Kidney (tissue), 22 donors: Measurements from ENCODE around the gene RGL1. TPM values are rescaled to one million over a fixed set of nuclear protein-coding genes. Genes with fewer than 3 reads are reported as not detected.

Experiments used
- DNase-seq, 5 donors: peaks; one replicate each; pipeline ENCODE4 v3.0.0-alpha.2; 2013 to 2020
- FAIRE-seq: peaks from 2 replicates; lab custom pipeline; 2012; peaks lifted over from hg19 to GRCh38; lab: Jason Lieb, UNC
- H3K27ac ChIP-seq, 2 donors: one replicate each; pipeline ENCODE4 v1.7.0; 2013; ENCODE audit warnings: low read depth in 2 of 2, low read length in 2 of 2, inconsistent platforms in 1 of 2
- H3K27me3 ChIP-seq: one replicate; pipeline ENCODE4 v1.7.1; 2013; ENCODE audit warnings: low read length, inconsistent platforms; ENCODE audit not compliant: control insufficient read depth, insufficient read depth
- H3K36me3 ChIP-seq, 3 donors: one replicate each; pipeline versions ENCODE4 v1.7.0 to v1.7.1; 2013; ENCODE audit warnings: low read length in 3 of 3, control low read depth in 1 of 3, inconsistent platforms in 1 of 3; ENCODE audit not compliant: insufficient read depth in 3 of 3, control insufficient read depth in 2 of 3
- H3K4me1 ChIP-seq, 3 donors: one replicate each; pipeline versions ENCODE4 v1.7.0 to v1.7.1; 2013; ENCODE audit warnings: low read length in 3 of 3, inconsistent platforms in 1 of 3, low read depth in 1 of 3; ENCODE audit not compliant: control insufficient read depth in 2 of 3, insufficient read depth in 2 of 3
- H3K4me3 ChIP-seq, 3 donors: one replicate each; pipeline versions ENCODE4 v1.7.0 to v1.8.1; 2013; ENCODE audit warnings: low read length in 3 of 3, control low read depth in 1 of 3, inconsistent platforms in 1 of 3
- H3K9ac ChIP-seq, 3 donors: one replicate each; pipeline versions ENCODE4 v1.7.0 to v1.7.1; 2013; ENCODE audit warnings: low read length in 3 of 3, control low read depth in 1 of 3, inconsistent platforms in 1 of 3
- H3K9me3 ChIP-seq, 3 donors: one replicate each; pipeline versions ENCODE4 v1.7.0 to v1.7.1; 2013; ENCODE audit warnings: low read length in 3 of 3, control low read depth in 1 of 3, inconsistent platforms in 1 of 3; ENCODE audit not compliant: control insufficient read depth in 2 of 3, insufficient read depth in 1 of 3
- CTCF ChIP-seq: IDR thresholded peaks from 3 replicates; pipeline ENCODE4 v1.5.1; 2012; ENCODE audit warnings: mild to moderate bottlenecking, moderate library complexity, borderline replicate concordance; ENCODE audit not compliant: insufficient read depth; ENCODE audit errors: extremely low read depth
- intact Hi-C: fragments of 100-400 bp; cut with DNase I; formaldehyde crosslinking; loops from one replicate; pipeline ENCODE4 v1.11.1; 2022
- long read RNA-seq, 10 donors: library from polyadenylated mRNA in 1 of 10; unstranded in 1 of 10; transcript quantifications; one replicate each; pipeline ENCODE4 v2.0.0 and lab custom pipeline, GENCODE V29; 2021 to 2026
- polyA plus RNA-seq: library from polyadenylated mRNA; stranded (reverse); fragments of 350-450 nt; fragmentation: Illumina TruSeq; extraction: RNeasy Lipid Tissue Mini Kit (QIAGEN cat#74804); gene quantifications from one replicate; pipeline ENCODE4 v1.2.3, GENCODE V29; 2014; ENCODE audit warnings: low read depth, low replicate concordance; ENCODE audit not compliant: insufficient read depth
- total RNA-seq: library from RNA; stranded (reverse); fragmentation: NEBNext Ultra II Directional; extraction: Animal tissue kit (Norgen Biotek cat#: 25700); gene quantifications from one replicate; pipeline ENCODE4 v1.2.1, GENCODE V29; 2021
- donor health status: control.
- donor health status: control.
- donor health status: control.
- donor health status: control.
- donor health status: control.
- donor health status: DM: yes; HTN: yes; CAD: no.
- donor health status: Normal renal cell carcinoma (clear cell type).

The RGL1 gene
- total RNA-seq (30.7 TPM), polyA plus RNA-seq (17.3 TPM)
- long read RNA-seq, donor 1, full-length matches to known transcripts, result 3 of 3 reads
- long read RNA-seq, donor 1, partial matches to known transcripts, result 0 of 3 reads
- long read RNA-seq, donor 1, other reads (novel, unspliced or antisense), result 0 of 3 reads
- long read RNA-seq, donor 2, full-length matches to known transcripts, result 3 of 3 reads
- long read RNA-seq, donor 2, partial matches to known transcripts, result 0 of 3 reads
- long read RNA-seq, donor 2, other reads (novel, unspliced or antisense), result 0 of 3 reads
- long read RNA-seq, donor 3, full-length matches to known transcripts, result 5 of 5 reads
- long read RNA-seq, donor 3, partial matches to known transcripts, result 0 of 5 reads
- long read RNA-seq, donor 3, other reads (novel, unspliced or antisense), result 0 of 5 reads
- long read RNA-seq, donor 4, full-length matches to known transcripts, result 6 of 6 reads
- long read RNA-seq, donor 4, partial matches to known transcripts, result 0 of 6 reads
- long read RNA-seq, donor 4, other reads (novel, unspliced or antisense), result 0 of 6 reads
- long read RNA-seq, donor 5, result 0 reads
- long read RNA-seq, donor 6, full-length matches to known transcripts, result 4 of 4 reads
- long read RNA-seq, donor 6, partial matches to known transcripts, result 0 of 4 reads
- long read RNA-seq, donor 6, other reads (novel, unspliced or antisense), result 0 of 4 reads
- long read RNA-seq, donor 7, full-length matches to known transcripts, result 2 of 6 reads
- long read RNA-seq, donor 7, partial matches to known transcripts, result 2 of 6 reads
- long read RNA-seq, donor 7, other reads (novel, unspliced or antisense), result 2 of 6 reads
- long read RNA-seq, donor 8, full-length matches to known transcripts, result 2 of 18 reads
- long read RNA-seq, donor 8, partial matches to known transcripts, result 16 of 18 reads
- long read RNA-seq, donor 8, other reads (novel, unspliced or antisense), result 0 of 18 reads
- long read RNA-seq, donor 9, full-length matches to known transcripts, result 1 of 1 reads
- long read RNA-seq, donor 9, partial matches to known transcripts, result 0 of 1 reads
- long read RNA-seq, donor 9, other reads (novel, unspliced or antisense), result 0 of 1 reads
- long read RNA-seq, donor 10, full-length matches to known transcripts, result 5 of 5 reads
- long read RNA-seq, donor 10, partial matches to known transcripts, result 0 of 5 reads
- long read RNA-seq, donor 10, other reads (novel, unspliced or antisense), result 0 of 5 reads

DNA sequence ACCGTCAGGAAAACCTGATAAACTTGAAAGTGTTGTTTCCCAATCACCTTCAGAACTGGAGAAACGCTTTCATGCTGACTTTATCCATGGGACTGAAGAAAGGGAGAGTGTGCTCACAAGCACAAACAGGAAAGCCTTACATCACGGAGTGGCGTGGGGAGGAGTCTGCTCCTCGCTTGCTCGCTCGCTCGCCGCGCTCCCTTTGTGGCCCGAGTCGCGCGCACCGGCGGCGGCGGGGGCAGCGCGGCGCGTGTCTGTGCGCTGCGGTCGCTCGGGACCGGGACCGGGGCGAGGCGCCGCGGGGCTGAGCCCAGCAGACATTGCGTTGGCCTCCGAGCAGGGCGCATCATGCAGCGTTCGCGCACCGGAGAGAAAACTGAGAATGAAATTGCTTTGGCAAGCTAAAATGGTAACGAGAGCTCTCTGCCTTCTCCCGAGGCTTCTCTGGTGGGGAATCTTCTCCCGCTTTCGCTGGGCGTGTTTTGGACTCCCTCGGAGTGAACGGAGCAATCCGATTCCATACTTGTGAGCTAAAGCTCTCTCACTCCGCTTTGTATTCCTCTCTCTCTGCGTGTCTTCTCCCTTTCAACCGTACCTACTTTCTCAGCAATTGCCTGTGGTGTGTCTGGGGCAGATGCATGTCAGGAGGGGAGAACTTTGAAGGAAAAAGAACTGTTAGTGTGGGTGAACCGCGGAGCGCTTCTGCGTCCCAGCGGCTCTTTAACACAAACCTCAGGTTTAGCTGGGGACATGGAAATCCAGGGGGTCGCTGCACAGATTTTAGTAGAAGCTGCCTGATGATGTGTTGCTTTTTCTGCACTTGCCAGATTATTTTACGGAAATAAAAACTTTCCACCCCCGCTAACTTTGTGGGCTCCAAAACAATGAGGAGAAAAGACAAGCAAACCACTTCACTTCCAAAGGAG lies at the start of gene RGL1:
Gene RGL1, plus strand, starts transcription at position 205 of the 926 bp plus-strand sequence. Its CDS starts 178 bp downstream, at position 383.
- Histone ChIP-seq H3K27me3 (no peaks in the 10 kb centered on the region), H3K4me3 (peak within 1 kb of the TSS; percentile 90 to 98 (median 92)), H3K36me3 (peaks cover 0 to 1% (median 0%) of the 10 kb centered on the region in 3 donors), H3K9ac (peak within 1 kb of the TSS; percentile 89 to 95 (median 93)), H3K9me3 (peaks cover 0 to 6% (median 0%) of the 10 kb centered on the region in 3 donors), H3K27ac (peak within 1 kb of the TSS; percentile 89 to 90), H3K4me1 (peaks cover 2 to 21% (median 9%) of the 10 kb centered on the region in 3 donors)
- DNase-seq (peak; percentile 79 to 96 (median 87)), FAIRE-seq (no peak)
- TF ChIP-seq CTCF, result no peak
- intact Hi-C loops, result no loop called here

DNA sequence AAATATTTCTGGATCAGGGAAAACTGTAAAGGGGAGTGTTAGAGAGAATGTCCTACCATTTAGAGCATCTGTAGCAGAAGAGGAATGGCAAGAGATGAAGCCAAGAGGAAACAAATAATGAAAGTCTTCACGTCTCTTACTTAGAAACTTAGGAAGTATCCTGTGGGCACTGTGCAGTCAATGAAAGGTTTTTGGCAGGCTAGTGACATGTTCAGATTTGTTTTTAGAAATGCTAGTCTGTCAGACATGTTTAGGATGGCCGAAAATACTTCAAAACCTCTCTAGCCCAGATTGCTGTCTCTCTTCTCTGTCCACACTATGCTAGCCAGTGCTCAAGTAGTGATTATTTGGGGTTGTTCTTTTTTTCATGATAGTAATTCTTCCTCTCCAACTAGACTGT lies 48.6 kb upstream of the RGL1 start:
- H3K4me3 ChIP-seq, result no peak overlapping the region
- FAIRE-seq, result no peak

More for the DNA sequence above, 48.6 kb upstream of the RGL1 start:
- Histone ChIP-seq H3K27ac (no peak overlapping the region), H3K9me3 (no peaks in the 10 kb centered on the region), H3K36me3 (no peaks in the 10 kb centered on the region), H3K4me1 (no peaks in the 10 kb centered on the region), H3K9ac (no peak overlapping the region), H3K27me3 (no peaks in the 10 kb centered on the region)
- intact Hi-C loops, result no loop called here
- TF ChIP-seq CTCF, result no peak
- DNase-seq, result no peak
